GM12801 (cell line): Measurements from ENCODE around the gene ZNF771.

Experiments
- TF ChIP-seq, protein P1 (sequence below): IDR thresholded peaks from one replicate; pipeline ENCODE4 v1.5.1; 2011; ENCODE audit warnings: control low read depth; ENCODE audit not compliant: insufficient read length; ENCODE audit errors: extremely low read depth

The ZNF771 gene

DNA sequence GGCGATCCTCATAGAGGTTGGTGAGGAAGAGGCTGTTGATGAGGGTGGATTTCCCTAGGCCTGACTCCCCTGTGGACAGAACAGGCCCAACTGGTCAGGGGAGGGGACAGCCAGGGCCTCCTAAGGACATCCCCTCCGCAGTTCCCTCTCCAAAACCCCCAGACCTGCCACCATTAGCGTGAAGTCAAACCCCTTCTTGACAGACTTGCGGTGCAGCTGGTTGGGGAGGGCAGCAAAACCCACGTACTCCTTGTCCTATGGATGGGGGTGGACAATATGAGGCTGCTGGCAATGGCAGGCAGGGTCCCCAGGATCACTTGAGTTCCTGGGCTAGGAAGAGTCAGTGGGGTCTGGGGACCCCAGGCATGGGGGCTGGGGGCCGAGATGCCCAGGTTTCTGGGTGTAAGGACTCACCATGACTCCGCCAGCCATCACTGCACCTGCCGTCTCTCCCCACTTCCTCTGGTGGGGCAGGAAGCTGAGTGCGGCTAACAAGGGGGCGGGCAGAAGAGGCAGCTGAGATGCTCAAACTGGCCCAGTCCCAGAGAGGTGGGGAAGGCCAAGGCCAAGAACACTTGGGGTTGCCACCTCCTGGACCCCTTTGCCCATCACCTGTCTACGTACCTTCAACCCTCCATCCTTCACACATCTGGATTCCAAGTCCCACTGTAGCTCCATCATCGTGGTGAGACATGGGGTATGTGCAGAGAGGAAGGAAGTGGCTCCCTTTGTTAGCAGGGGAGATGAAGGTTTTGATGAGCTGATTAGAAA, 25.1 kb upstream of the ZNF771 start, which contains the start of gene SEPTIN1:
Gene SEPTIN1 (minus strand): TSS at position 451 of the 771 bp plus-strand sequence. CDS start 19 bp downstream, at position 432.
- TF ChIP-seq, protein P1, sequence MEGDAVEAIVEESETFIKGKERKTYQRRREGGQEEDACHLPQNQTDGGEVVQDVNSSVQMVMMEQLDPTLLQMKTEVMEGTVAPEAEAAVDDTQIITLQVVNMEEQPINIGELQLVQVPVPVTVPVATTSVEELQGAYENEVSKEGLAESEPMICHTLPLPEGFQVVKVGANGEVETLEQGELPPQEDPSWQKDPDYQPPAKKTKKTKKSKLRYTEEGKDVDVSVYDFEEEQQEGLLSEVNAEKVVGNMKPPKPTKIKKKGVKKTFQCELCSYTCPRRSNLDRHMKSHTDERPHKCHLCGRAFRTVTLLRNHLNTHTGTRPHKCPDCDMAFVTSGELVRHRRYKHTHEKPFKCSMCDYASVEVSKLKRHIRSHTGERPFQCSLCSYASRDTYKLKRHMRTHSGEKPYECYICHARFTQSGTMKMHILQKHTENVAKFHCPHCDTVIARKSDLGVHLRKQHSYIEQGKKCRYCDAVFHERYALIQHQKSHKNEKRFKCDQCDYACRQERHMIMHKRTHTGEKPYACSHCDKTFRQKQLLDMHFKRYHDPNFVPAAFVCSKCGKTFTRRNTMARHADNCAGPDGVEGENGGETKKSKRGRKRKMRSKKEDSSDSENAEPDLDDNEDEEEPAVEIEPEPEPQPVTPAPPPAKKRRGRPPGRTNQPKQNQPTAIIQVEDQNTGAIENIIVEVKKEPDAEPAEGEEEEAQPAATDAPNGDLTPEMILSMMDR = no peak

DNA sequence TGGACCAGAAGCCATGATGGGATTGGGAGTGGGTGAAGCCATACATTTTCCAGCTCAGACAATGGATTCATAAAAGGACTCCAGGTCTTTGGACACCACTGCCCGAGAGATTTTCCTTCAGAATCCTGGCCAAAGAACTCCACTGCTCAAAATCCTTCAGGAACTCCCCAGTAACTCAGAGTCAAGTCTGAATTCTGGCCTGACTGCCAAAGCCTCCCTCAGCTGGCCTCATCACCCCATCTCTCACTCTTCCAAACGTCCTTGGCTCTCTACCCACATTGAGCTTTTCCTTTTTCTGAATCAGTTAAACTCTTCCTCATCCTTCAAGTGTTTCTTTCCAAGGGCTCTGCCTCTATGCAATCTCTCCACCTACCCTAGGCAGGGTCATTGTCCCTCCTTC, 23.9 kb upstream of the ZNF771 start:
- TF ChIP-seq, protein P1 = no peak

DNA sequence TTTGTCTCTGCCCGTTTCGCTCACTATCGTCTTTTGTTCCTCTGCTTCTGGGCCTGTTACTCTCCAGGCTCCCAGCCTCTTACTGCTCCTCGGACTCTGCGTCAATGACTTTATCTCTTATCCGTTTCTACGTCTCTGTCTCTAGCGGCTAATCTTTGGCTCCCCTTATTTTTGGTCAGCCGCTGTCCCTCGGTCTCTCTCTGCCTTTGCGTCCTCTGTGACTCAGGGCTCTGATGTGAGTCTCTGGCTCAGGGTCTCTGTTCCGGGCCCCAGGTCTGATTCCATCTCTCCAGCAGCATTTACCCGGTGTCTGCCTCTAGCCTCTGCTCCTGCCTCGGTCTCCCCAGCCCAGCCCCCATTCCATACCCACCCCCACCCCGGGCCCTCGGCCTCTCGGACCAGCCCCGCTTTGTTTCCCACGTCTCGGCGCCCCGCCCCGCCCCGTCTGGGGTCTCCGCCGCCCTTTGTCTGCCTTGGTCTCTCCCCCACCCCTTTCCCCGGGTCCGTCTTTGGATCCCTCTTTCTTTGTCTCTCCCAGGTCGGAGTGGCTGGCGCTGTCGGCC, 12.7 kb upstream of the ZNF771 start:
- TF ChIP-seq, protein P1 = no peak

DNA sequence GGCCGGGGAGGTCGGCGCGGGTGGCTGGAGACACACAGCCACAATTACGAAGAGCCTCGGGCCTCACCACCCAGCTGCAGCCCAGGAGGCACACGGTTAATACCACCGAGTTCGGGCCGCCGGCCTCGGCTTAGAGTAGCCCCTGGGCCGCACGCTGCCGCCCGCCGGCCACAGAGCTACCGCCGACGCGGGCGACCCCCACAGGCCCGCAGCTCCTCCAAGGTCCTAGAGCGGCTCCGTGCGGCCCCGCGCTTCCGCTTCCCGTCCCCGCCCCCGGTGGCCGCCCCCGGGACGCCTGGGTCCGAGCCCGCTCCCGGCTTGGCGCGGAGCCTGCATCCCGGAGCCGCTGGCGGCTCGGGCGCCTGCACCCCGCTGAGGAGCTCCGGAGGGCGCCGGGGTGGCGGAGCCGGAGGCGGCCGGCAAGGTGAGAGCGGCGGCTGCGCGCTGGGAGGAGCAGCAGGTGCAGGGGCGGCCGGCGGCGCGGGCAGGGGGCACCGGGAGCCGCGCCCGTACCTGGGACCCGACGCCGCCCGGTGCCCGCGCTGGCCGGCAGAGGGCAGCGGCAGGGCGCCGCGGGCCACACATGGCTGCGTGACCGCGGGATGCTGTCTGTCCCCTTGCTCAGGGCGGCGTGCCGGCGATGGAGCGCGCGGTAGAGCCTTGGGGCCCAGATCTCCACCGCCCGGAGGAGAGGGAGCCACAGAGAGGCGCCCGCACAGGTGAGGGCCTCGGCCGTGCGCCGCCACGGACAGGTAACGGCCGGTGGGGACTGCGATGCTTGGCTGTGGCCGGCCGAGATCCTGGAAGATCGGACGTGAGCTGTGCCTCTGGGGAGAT, 12.0 kb upstream of the ZNF771 start, which contains the start of gene ZNF48:
Gene ZNF48 (plus strand): TSS at position 266 of the 837 bp plus-strand sequence. CDS start 375 bp downstream, at position 641.
- TF ChIP-seq, protein P1 = no peak

DNA sequence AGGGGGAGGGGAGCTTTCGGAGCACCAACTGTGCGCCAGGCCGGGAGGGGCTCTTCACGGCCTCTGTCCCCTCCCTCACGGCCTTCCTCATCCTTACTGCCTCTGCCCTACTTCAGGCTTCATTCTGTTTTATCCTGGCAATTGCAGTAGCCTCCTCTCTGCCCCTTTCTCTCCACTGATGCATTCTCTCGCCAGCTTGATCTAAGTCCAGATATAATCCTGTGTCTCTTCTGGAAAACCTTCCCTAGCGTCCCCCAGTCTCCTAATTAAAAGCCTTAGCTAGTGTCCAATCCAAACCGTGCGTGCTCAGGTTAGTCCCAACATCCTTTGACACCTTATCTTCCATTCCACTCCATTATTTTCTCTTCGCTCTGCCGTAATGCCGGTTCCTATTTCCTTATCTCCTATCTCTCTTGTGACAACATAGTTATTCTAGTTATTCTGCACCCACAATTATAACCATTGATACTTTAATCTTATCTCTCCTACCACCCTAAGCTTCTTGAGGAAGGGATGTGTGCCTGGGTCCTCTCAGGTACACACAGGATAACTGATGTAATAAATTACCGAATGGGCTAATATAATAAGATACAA, 11.3 kb upstream of the ZNF771 start:
- TF ChIP-seq, protein P1 = no peak

DNA sequence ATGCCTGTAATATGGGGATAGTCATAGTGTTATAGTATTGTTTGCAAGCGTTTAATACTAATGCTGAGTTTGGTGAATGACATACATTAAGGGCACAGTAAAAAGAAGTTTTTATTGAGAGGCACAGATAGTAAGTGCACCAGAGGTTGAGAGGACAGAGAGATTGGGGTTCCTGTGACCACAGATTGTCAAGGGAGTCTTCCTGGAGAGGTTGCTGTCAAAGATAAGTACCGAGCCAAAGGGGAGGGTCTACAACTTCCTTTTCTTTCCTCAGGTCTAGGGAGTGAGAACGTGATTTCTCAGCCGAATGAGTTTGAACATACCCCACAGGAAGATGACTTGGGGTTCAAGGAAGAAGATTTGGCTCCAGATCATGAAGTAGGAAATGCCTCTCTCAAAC, 10.3 kb upstream of the ZNF771 start:
- TF ChIP-seq, protein P1 = no peak
